ENCODE measurements around the gene SYS1.

SYS1 gene

DNA sequence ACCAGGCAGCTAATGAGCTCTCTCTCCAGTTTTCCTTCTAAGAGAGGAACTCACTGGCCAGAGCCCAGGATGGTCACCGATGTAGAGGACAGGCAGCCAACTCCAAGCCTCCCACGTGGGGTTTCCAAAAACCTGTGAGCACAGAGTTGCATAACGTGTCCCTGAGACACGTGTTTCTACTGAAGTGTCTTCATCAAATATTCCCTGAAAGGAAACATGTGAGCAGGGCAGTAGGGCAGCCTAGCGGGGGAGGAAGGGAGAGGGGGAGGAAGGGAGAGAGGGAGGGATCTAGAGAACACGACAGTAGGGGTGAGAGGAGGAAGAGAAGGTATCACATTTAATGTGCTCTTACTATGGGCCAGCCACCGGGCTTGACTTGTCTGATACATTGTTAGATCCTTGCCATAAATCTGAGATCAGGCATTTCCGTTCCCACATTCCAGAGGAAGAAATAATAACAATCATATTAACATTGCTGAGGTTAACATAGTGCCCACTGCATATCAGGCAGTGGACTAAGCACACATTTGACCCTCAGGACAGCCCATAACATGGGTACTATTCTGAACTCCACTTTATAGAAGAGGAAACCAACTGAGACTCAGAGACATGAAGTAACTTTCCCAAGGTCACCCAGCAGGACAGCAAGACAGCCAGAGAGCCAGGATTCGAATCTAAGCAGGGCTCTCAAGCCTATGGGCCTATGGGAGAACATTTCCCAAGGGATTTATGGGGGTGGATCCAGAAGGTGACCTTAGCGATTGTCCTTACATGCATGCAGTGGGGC, 4.5 kb upstream of the SYS1 start:
- no peak for DNase-seq

GRCh38 chr20:45359069-45359405, 3.9 kb upstream of the SYS1 start:
- DNase-seq: no peak

GRCh38 chr20:45359406-45360148, 3.4 kb upstream of the SYS1 start:
- DNase-seq: no peak

GRCh38 chr20:45361793-45362192, 1.2 kb upstream of the SYS1 start:
- DNase-seq: no peak

DNA sequence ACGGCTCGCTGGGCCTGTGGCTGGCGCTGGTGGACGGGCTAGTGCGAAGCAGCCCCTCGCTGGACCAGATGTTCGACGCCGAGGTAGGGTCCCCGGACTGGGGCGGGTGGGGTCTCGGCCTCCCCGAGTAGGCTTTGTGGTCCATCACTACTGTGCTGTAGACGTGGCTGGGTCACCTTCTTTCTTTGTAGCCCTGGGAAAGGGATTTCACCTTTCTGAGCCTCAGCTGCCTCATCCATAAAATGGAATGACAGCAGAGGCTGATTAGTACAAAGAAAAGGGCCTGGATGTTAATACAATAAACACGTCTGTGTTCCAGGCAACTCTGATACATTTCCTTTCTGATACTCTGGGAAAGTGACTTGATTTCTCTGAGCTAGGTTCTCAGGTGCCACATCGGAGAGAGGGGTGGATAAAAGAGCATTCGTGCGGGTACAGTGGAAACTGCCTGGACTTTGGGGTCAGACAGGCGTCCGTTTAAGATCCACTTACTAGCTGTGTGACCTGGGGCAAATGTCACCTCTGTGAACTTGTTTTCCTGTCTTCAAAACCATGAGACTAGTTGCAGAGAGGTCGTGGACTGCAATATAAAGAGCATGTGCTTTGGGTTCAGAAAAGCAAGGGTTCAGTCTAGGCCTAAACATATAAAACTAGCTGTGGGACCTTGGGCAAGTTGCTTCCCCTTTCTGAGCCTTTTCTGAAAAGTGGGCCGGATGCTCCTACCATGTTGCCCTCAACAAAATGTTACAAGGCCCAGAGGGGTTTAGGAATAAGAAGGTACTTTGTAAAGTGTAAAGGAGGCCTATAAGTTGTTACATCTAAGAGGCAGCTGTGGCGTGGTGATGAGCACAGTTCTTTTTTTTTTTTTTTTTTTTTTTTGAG, 896 bp downstream of the SYS1 start:
- DNase-seq: no peak

DNA sequence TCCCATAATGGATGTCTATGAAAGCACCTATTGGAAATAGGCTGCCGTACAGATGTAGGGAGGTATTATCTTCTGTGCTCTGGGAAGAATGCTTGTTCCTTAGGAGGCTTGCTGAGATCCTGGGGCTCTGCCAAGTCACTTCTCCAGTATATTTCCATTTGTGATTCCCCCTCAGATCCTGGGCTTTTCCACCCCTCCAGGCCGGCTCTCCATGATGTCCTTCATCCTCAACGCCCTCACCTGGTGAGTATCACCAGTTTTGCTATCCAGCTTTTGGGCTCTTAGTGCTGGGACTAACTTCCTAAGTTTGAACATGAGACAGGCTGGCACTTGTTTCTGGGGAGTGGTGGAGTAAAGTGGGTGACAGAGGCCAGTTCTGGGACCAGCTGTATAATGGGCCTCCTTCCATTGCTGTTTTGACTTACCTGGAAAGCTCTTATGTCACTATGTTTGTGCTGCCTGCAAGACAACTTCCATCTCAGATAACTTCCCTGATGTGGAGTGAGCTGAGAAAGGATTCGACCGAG, 2.6 kb downstream of the SYS1 start:
- DNase-seq: no peak

GRCh38 chr20:45366192-45366591, 3.2 kb downstream of the SYS1 start:
- no peak for DNase-seq

- DNase-seq: no peak
These were observed 3.7 kb downstream of the SYS1 start for GRCh38 chr20:45366631-45367030.

DNA sequence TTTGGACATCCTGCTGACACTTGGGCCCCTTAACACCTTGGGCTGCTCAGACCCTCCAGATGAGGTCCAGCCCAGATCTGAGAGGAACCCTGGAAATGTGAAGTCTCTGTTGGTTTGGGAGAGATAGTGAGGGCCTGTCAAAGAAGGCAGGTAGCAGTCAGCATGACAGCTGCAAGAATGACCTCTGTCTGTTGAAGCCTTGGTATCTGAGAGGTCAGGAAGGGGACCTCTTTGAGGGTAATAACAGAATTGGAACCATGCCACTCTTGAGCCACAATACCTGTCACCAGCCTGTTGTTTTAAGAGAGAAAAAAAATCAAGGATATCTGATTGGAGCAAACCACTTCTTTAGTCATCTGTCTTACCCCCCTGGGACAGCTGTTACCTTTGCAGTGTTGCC, 4.2 kb downstream of the SYS1 start:
- no peak for DNase-seq

GRCh38 chr20:45368221-45368980, 5.4 kb downstream of the SYS1 start:
- DNase-seq: peak in 3 of 5 donors; percentile 14 to 70 (median 32)

- DNase-seq: no peak
These were observed 7.7 kb downstream of the SYS1 start for GRCh38 chr20:45370571-45371160.

DNA sequence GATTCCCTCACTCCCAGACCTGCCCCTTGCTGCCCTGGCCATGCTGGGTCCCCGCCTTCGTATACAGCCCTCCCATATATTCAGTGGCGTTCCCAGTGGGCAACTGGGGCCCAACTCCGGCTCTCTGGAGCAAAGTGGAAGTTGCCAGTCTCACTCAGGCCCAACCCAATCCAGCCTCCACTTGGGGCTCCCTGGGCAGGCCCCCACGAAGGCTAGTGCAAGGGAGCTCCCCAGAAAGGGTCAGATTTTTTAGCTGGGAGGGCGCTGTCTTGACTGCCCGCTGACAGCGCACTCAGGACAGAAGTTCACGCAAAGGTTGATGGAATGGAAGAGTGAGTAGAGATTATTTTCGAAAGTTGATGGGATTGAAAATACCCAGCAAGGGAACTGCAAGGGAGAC, 9.3 kb downstream of the SYS1 start:
- no peak for DNase-seq

GRCh38 chr20:45372646-45373352, 9.8 kb downstream of the SYS1 start:
- DNase-seq: no peak

DNA sequence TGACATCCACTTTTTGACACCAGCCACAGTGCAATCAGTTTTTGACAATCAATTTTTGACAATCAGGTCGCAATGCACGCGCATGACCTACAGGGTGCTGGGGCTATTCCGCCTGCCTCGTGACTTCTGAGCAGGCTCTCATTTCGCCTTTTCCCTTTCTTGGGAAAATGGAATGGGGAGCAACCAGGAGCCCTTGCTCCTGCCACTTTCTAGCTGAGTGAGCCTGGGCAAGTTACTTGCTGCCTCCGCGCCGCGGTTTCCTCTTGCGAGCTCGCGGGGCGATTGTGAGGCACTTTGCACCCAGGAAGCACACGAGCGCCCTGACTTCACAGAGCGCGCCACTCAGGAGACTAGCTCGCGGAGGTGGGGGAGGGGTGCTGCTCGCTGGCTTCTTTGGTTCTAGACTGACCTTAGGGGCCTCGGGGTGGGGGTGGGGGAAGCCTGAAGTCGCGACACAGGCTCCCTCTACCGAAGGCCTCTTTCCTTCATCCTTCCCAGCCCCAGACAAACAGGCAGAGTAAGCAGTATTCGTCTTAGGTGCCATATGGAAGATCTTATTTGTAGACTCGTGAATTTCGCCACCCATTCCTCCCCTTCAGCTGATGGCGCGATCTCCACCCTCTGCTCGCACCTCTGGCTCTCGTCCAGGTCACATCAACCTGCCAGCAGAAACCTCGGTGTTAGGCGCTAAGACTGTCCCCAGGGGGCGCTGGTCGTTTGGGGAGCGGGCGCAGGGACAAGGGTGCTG, 10.6 kb downstream of the SYS1 start:
- DNase-seq: peak; percentile 74 to 87 (median 84)

GRCh38 chr20:45374101-45374467, 11.1 kb downstream of the SYS1 start:
- no peak for DNase-seq

DNA sequence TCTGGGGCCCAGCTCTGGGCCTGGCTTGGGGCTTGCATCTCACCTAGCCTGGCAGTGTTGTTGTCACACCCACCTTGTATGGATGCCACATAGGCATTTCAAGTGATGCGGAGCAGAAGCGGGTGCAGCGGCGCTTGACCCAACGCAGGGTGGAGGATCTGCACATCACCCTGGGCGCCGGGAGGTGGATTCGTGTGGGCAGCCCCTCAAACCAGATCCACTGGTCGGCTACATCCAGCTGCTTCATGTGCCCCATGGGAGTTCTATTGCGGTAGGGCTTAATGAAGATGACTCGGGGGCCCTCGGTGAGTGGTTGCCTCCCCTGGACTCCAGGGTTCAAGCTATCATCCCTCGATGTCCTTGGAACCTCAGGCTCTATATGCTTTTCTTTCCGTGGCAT, 12.0 kb downstream of the SYS1 start:
- DNase-seq: no peak

DNA sequence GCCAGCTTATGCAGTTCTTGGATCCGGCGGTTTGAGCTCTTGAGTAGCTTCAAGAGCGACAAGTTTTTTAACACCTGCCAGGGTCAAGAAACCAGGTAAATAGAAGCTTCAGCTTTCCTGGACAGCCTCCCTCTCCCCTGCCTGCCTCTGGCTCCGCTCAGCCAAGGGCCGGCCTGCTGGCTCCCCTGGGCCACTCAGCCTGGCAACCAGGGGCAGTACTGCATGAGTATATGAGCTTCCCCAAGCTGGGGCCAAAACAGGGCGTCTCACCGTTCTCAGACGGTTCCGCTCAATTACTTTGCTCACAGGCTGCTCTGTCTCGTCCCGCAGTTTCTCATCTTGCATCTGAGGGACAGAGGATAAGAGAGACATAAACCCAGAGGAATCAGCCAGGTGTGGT, 14.3 kb downstream of the SYS1 start:
- no peak for DNase-seq

DNA sequence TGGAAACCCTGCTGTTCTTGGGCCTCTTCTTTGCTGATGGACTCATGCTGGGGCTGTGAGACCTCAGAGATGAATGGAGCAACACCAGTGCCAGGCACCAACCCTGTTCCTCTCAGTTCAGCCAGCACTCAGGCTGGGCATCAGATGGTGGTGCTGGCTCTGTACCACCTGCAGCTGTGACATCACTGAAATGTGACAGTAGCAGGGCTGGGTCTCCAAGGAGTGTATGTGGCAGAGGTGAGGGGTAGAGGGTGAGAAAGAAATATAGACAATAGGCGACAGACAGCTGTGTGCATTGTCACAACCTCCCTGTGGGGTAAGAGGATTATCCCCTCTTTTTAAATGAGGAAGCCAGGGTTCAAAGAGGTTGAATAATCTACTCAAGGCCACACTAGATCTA, 15.2 kb downstream of the SYS1 start, which contains the start of gene TP53TG5:
Gene TP53TG5 (minus strand): TSS at position 135 of the 400 bp plus-strand sequence. CDS start 89 bp downstream, at position 46.
- DNase-seq: no peak

GRCh38 chr20:45387274-45387673, 24.3 kb downstream of the SYS1 start:
- no peak for DNase-seq

- DNase-seq: no peak
These were observed 28.0 kb downstream of the SYS1 start for GRCh38 chr20:45390931-45391330.
